ENCODE results near the gene SFXN1. TPM values are rescaled to one million over a fixed set of nuclear protein-coding genes. Genes with fewer than 3 reads are reported as not detected.

Gene SFXN1
- total RNA-seq, 1 experiment from 2014 or later: 61.4 TPM

- H3F3A ChIP-seq (ENCODE audit: insufficient read depth, low read depth): no peaks in the 10 kb centered on the region
- H3K27ac ChIP-seq: no peak overlapping the region
- intact Hi-C loops (cut with micrococcal nuclease; ENCODE audit: unreplicated experiment): no loop called here
- peaks cover 47% of the 10 kb centered on the region for H3K27me3 ChIP-seq (ENCODE audit: insufficient read depth, low read depth)
- no peak for TF ChIP-seq CTCF (conservative IDR thresholded peaks at IDR 0.05)
- TF ChIP-seq EZH2 (IDR thresholded peaks at IDR 0.05; ENCODE audit: low read depth): no peak
- ChIA-PET POLR2A (ENCODE audit: unreplicated experiment) (no interaction called here), CTCF (no interaction called here)
- no peak overlapping the region for H2AFZ ChIP-seq
- H3K79me2 ChIP-seq (ENCODE audit: low read depth): no peaks in the 10 kb centered on the region
- no peaks in the 10 kb centered on the region for H3K4me1 ChIP-seq (replicated peaks; ENCODE audit: insufficient read depth)
- no peaks in the 10 kb centered on the region for H3K9me3 ChIP-seq (ENCODE audit: insufficient read depth, low read depth)
- BruUV-seq (replicated peaks): no TSS peak
- DNase-seq: no peak
- H3K4me3 ChIP-seq: no peak overlapping the region
- H4K20me1 ChIP-seq (ENCODE audit: insufficient read depth): no peaks in the 10 kb centered on the region; the same call in 1 of the 2 replicates
- no peaks in the 10 kb centered on the region for H3K9me2 ChIP-seq (ENCODE audit: insufficient read depth)
- H3K4me2 ChIP-seq: no peak overlapping the region
- H3K36me3 ChIP-seq (ENCODE audit: low read depth): no peaks in the 10 kb centered on the region
Measured at GRCh38 chr5:175538576-175538975, 60.2 kb downstream of the SFXN1 start.

GRCh38 chr5:175539936-175540335 is 61.6 kb downstream of the SFXN1 start:
- Histone ChIP-seq H3K9me3 (ENCODE audit: insufficient read depth, low read depth) (no peaks in the 10 kb centered on the region), H4K20me1 (ENCODE audit: insufficient read depth) (no peaks in the 10 kb centered on the region; the same call in 1 of the 2 replicates), H3K4me1 (replicated peaks; ENCODE audit: insufficient read depth) (no peaks in the 10 kb centered on the region), H3K27ac (no peak overlapping the region), H2AFZ (no peak overlapping the region), H3K4me3 (no peak overlapping the region), H3F3A (ENCODE audit: insufficient read depth, low read depth) (no peaks in the 10 kb centered on the region), H3K9me2 (ENCODE audit: insufficient read depth) (no peaks in the 10 kb centered on the region), H3K4me2 (no peak overlapping the region), H3K36me3 (ENCODE audit: low read depth) (no peaks in the 10 kb centered on the region), H3K27me3 (ENCODE audit: insufficient read depth, low read depth) (peaks cover 61% of the 10 kb centered on the region), H3K79me2 (ENCODE audit: low read depth) (no peaks in the 10 kb centered on the region)
- intact Hi-C loops (cut with micrococcal nuclease; ENCODE audit: unreplicated experiment): no loop called here
- CTCF ChIA-PET: no interaction called here
- POLR2A ChIA-PET (ENCODE audit: unreplicated experiment): no interaction called here
- no TSS peak for BruUV-seq (replicated peaks)
- DNase-seq: no peak
- TF ChIP-seq CTCF (conservative IDR thresholded peaks at IDR 0.05) (no peak), EZH2 (IDR thresholded peaks at IDR 0.05; ENCODE audit: low read depth) (no peak)

- TF ChIP-seq CTCF (conservative IDR thresholded peaks at IDR 0.05) (no peak), EZH2 (IDR thresholded peaks at IDR 0.05; ENCODE audit: low read depth) (no peak)
- intact Hi-C loops (cut with micrococcal nuclease; ENCODE audit: unreplicated experiment): no loop called here
- Histone ChIP-seq H3F3A (ENCODE audit: insufficient read depth, low read depth) (no peaks in the 10 kb centered on the region), H3K9me3 (ENCODE audit: insufficient read depth, low read depth) (no peaks in the 10 kb centered on the region), H4K20me1 (ENCODE audit: insufficient read depth) (no peaks in the 10 kb centered on the region; the same call in 1 of the 2 replicates), H3K27me3 (ENCODE audit: insufficient read depth, low read depth) (peaks cover 74% of the 10 kb centered on the region), H3K9me2 (ENCODE audit: insufficient read depth) (no peaks in the 10 kb centered on the region), H3K36me3 (ENCODE audit: low read depth) (no peaks in the 10 kb centered on the region), H3K4me3 (no peak overlapping the region), H3K79me2 (ENCODE audit: low read depth) (no peaks in the 10 kb centered on the region), H3K4me1 (replicated peaks; ENCODE audit: insufficient read depth) (no peaks in the 10 kb centered on the region), H3K4me2 (no peak overlapping the region), H3K27ac (no peak overlapping the region), H2AFZ (no peak overlapping the region)
- ChIA-PET POLR2A (ENCODE audit: unreplicated experiment) (no interaction called here), CTCF (no interaction called here)
- BruUV-seq (replicated peaks): no TSS peak
- DNase-seq: no peak
Measured at GRCh38 chr5:175541264-175541663, 62.9 kb downstream of the SFXN1 start.
